CD4-positive, alpha-beta T cell treated with Interleukin-15 for 4 hours (primary cell): Measurements from ENCODE around the gene SMOC2.

ENCODE experiments used
- DNase-seq: peaks from one replicate; pipeline ENCODE4 v3.0.0-alpha.2; 2020; ENCODE audit warnings: low spot score

SMOC2 gene

GRCh38 chr6:168440520-168441433 is at the start of gene SMOC2:
SMOC2 (plus strand) TSS chr6:168441184; CDS start chr6:168441371, 187 bp downstream.
- DNase-seq: no peak

GRCh38 chr6:168393126-168393870 is 47.7 kb upstream of the SMOC2 start:
- no peak for DNase-seq

GRCh38 chr6:168394606-168395005 is 46.4 kb upstream of the SMOC2 start:
- no peak for DNase-seq

GRCh38 chr6:168395983-168396382 is 45.0 kb upstream of the SMOC2 start:
- DNase-seq: no peak

- no peak for DNase-seq
Observed at GRCh38 chr6:168396561-168396960, 44.4 kb upstream of the SMOC2 start.

- DNase-seq: no peak
Observed at GRCh38 chr6:168397012-168397411, 44.0 kb upstream of the SMOC2 start.

GRCh38 chr6:168400037-168400436 is 40.9 kb upstream of the SMOC2 start:
- no peak for DNase-seq

- no peak for DNase-seq
Observed at GRCh38 chr6:168403370-168404005, 37.5 kb upstream of the SMOC2 start.

- no peak for DNase-seq
Observed at GRCh38 chr6:168404560-168404959, 36.4 kb upstream of the SMOC2 start.

GRCh38 chr6:168407842-168408241 is 33.1 kb upstream of the SMOC2 start:
- no peak for DNase-seq

GRCh38 chr6:168408504-168409136 is 32.4 kb upstream of the SMOC2 start:
- DNase-seq: no peak

GRCh38 chr6:168410035-168410434 is 30.9 kb upstream of the SMOC2 start:
- DNase-seq: no peak

- no peak for DNase-seq
Observed at GRCh38 chr6:168410554-168411011, 30.4 kb upstream of the SMOC2 start.

GRCh38 chr6:168411130-168411529 is 29.9 kb upstream of the SMOC2 start:
- DNase-seq: no peak

- no peak for DNase-seq
Observed at GRCh38 chr6:168411793-168412192, 29.2 kb upstream of the SMOC2 start.

- no peak for DNase-seq
Observed at GRCh38 chr6:168412456-168412855, 28.5 kb upstream of the SMOC2 start.

- no peak for DNase-seq
Observed at GRCh38 chr6:168413018-168413720, 27.8 kb upstream of the SMOC2 start.

GRCh38 chr6:168413856-168414255 is 27.1 kb upstream of the SMOC2 start:
- no peak for DNase-seq

- DNase-seq: no peak
Observed at GRCh38 chr6:168414336-168415097, 26.5 kb upstream of the SMOC2 start.

- DNase-seq: no peak
Observed at GRCh38 chr6:168415098-168415992, 25.6 kb upstream of the SMOC2 start.
